H9 (cell line): ENCODE data around the gene NXN. TPM values are rescaled to one million over a fixed set of nuclear protein-coding genes. Genes with fewer than 3 reads are reported as not detected.
A peak's percentile ranks its signal among the peaks of the same experiment; 100 is the strongest.

Source experiments
- DNase-seq: peaks from one replicate; pipeline ENCODE4 v3.0.0-alpha.2; 2017
- H2AFZ ChIP-seq: one replicate; pipeline ENCODE4 v1.6.1; 2013; ENCODE audit warnings: mild to moderate bottlenecking, low read length, control low read depth, moderate library complexity
- H2AK5ac ChIP-seq: 2 replicates; pipeline ENCODE4 v1.6.1; 2013; ENCODE audit warnings: low read length, control low read depth, mixed read lengths; ENCODE audit not compliant: insufficient read length
- H2BK120ac ChIP-seq: one replicate; pipeline ENCODE4 v1.6.1; 2013; ENCODE audit warnings: low read depth, mild to moderate bottlenecking, low read length, control low read depth, inconsistent platforms; ENCODE audit not compliant: poor library complexity, severe bottlenecking
- H2BK12ac ChIP-seq: 2 replicates; pipeline ENCODE4 v1.6.1; 2013; ENCODE audit warnings: low read length, control low read depth, mixed read lengths, low read depth; ENCODE audit not compliant: insufficient read length
- H2BK15ac ChIP-seq: 2 replicates; pipeline ENCODE4 v1.6.1; 2013; ENCODE audit warnings: low read depth, low read length, control low read depth
- H2BK20ac ChIP-seq: one replicate; pipeline ENCODE4 v1.6.1; 2013; ENCODE audit warnings: low read depth, mild to moderate bottlenecking, low read length, control low read depth, inconsistent platforms; ENCODE audit not compliant: poor library complexity, severe bottlenecking
- H2BK5ac ChIP-seq: 2 replicates; pipeline ENCODE4 v1.6.1; 2013; ENCODE audit warnings: low read length, control low read depth, mixed read lengths; ENCODE audit not compliant: insufficient read length
- H3K14ac ChIP-seq: 2 replicates; pipeline ENCODE4 v1.6.1; 2013; ENCODE audit warnings: low read length, control low read depth; ENCODE audit not compliant: insufficient read depth
- H3K18ac ChIP-seq: 2 replicates; pipeline ENCODE4 v1.6.1; 2013; ENCODE audit warnings: low read depth, mild to moderate bottlenecking, mixed read lengths, low read length, control low read depth; ENCODE audit not compliant: insufficient read length
- H3K23ac ChIP-seq: 2 replicates; pipeline ENCODE4 v1.6.1; 2013; ENCODE audit warnings: low read length, control low read depth, mixed read lengths, low read depth; ENCODE audit not compliant: insufficient read length
- H3K23me2 ChIP-seq: 2 replicates; pipeline ENCODE4 v1.6.1; 2013; ENCODE audit warnings: low read depth, mild to moderate bottlenecking, mixed read lengths, low read length, control low read depth; ENCODE audit not compliant: insufficient read length, poor library complexity, severe bottlenecking
- H3K27ac ChIP-seq: 2 replicates; pipeline ENCODE4 v1.5.1; 2013; ENCODE audit warnings: low read length, control low read depth, mixed read lengths, low read depth; ENCODE audit not compliant: insufficient read length
- H3K27me3 ChIP-seq: 2 replicates; pipeline ENCODE4 v1.6.1; 2013; ENCODE audit warnings: low read length, control low read depth, inconsistent platforms; ENCODE audit not compliant: insufficient read depth
- H3K4ac ChIP-seq: 2 replicates; pipeline ENCODE4 v1.6.1; 2013; ENCODE audit warnings: low read depth, mild to moderate bottlenecking, control low read depth, inconsistent platforms, low read length, moderate library complexity
- H3K4me1 ChIP-seq: 2 replicates; pipeline ENCODE4 v1.6.1; 2013; ENCODE audit warnings: low read length, control low read depth, inconsistent platforms; ENCODE audit not compliant: insufficient read depth
- H3K4me2 ChIP-seq: 2 replicates; pipeline ENCODE4 v1.6.1; 2013; ENCODE audit warnings: low read length, control low read depth, mixed read lengths; ENCODE audit not compliant: insufficient read length, insufficient read depth
- H3K56ac ChIP-seq: 2 replicates; pipeline ENCODE4 v1.6.1; 2013; ENCODE audit warnings: low read depth, mild to moderate bottlenecking, mixed read lengths, low read length, control low read depth; ENCODE audit not compliant: insufficient read length
- H3K79me1 ChIP-seq: 2 replicates; pipeline ENCODE4 v1.6.1; 2013; ENCODE audit warnings: low read depth, mild to moderate bottlenecking, moderate library complexity, low read length, control low read depth, inconsistent platforms; ENCODE audit not compliant: insufficient read depth, poor library complexity, severe bottlenecking
- H3K79me2 ChIP-seq: 2 replicates; pipeline ENCODE4 v1.6.1; 2013; ENCODE audit warnings: low read length, control low read depth, inconsistent platforms; ENCODE audit not compliant: insufficient read depth
- H3K9ac ChIP-seq: 2 replicates; pipeline ENCODE4 v1.6.1; 2013; ENCODE audit warnings: low read length, control low read depth, mixed read lengths; ENCODE audit not compliant: insufficient read length; ENCODE audit errors: extremely low read depth
- H3K9me3 ChIP-seq: one replicate; pipeline ENCODE4 v1.6.1; 2013; ENCODE audit warnings: low read depth, low read length, inconsistent platforms; ENCODE audit not compliant: control insufficient read depth
- H3T11ph ChIP-seq: one replicate; pipeline ENCODE4 v1.6.1; 2013; ENCODE audit warnings: mild to moderate bottlenecking, low read length, control low read depth, inconsistent platforms
- H4K20me1 ChIP-seq: one replicate; pipeline ENCODE4 v1.6.1; 2013; ENCODE audit not compliant: control insufficient read depth, insufficient read length, insufficient read depth
- H4K5ac ChIP-seq: 2 replicates; pipeline ENCODE4 v1.6.1; 2013; ENCODE audit warnings: low read depth, mild to moderate bottlenecking, mixed read lengths, low read length, control low read depth; ENCODE audit not compliant: insufficient read length
- H4K8ac ChIP-seq: replicated peaks from 2 replicates; pipeline ENCODE4 v1.6.1; 2013; ENCODE audit warnings: low read length, control low read depth, mixed read lengths, low read depth; ENCODE audit not compliant: insufficient read length
- H4K91ac ChIP-seq: 2 replicates; pipeline ENCODE4 v1.6.1; 2013; ENCODE audit warnings: low read depth, mild to moderate bottlenecking, moderate library complexity, mixed read lengths, low read length, control low read depth; ENCODE audit not compliant: insufficient read length
- H3K27ac Mint-ChIP-seq, 3 experiments: 2 replicates in 2 of 3; 3 replicates in 1 of 3; pipeline ENCODE4 v1.8.0; 2020 to 2021; ENCODE audit warnings: mixed read lengths in 3 of 3, mild to moderate bottlenecking in 1 of 3, moderate library complexity in 1 of 3
- H3K27me3 Mint-ChIP-seq: 2 replicates; pipeline ENCODE4 v1.8.0; 2021; ENCODE audit warnings: low read depth, mild to moderate bottlenecking, moderate library complexity, mixed read lengths
- H3K36me3 Mint-ChIP-seq, 3 experiments: 2 replicates in 2 of 3; 3 replicates in 1 of 3; pipeline ENCODE4 v1.8.0; 2020 to 2021; ENCODE audit warnings: low read depth in 3 of 3, mixed read lengths in 3 of 3; ENCODE audit not compliant: insufficient read depth in 1 of 3
- H3K4me1 Mint-ChIP-seq, 2 experiments: 2 replicates each; pipeline ENCODE4 v1.8.0; 2020; ENCODE audit warnings: mixed read lengths in 2 of 2
- H3K4me3 Mint-ChIP-seq, 2 experiments: 2 replicates in 1 of 2; 3 replicates in 1 of 2; pipeline ENCODE4 v1.8.0; 2020 to 2021; ENCODE audit warnings: mild to moderate bottlenecking in 2 of 2, mixed read lengths in 2 of 2, moderate library complexity in 1 of 2
- H3K9me3 Mint-ChIP-seq, 2 experiments: 2 replicates in 1 of 2; 3 replicates in 1 of 2; pipeline ENCODE4 v1.8.0; 2020; ENCODE audit warnings: mild to moderate bottlenecking in 2 of 2, mixed read lengths in 2 of 2, moderate library complexity in 1 of 2
- CTCF ChIP-seq: fragments of 200-600 bp; sonication (generic); conservative IDR thresholded peaks from 3 replicates; pipeline ENCODE4 v1.8.0; 2021; ENCODE audit warnings: antibody characterized with exemption, mild to moderate bottlenecking
- WGBS: extraction: QIAGEN DNeasy Blood & Tissue Kit; methylation state at CpG from one replicate; pipeline ENCODE4 v1.1.7; 2013; ENCODE audit warnings: missing lambda C conversion rate, low lambda C conversion rate, mixed read lengths; ENCODE audit not compliant: insufficient read length; ENCODE audit errors: extremely low coverage; 5-methylcytosine and 5-hydroxymethylcytosine counted together
- total RNA-seq: library from RNA; stranded (reverse); gene quantifications from 2 replicates; pipeline ENCODE4 v1.2.1, GENCODE V29; 2021

Gene NXN
- total RNA-seq, 1 experiment from 2014 or later = 93.6 TPM

GRCh38 chr17:806781-807522, 172.6 kb downstream of the NXN start:
- Mint-ChIP-seq H3K27ac (peak overlapping the region; percentile 34 to 62 (median 38); a peak in 4 of 7 replicates), H3K4me3 (peak overlapping the region in 1 of 2 experiments; percentile 29; a peak in 2 of 5 replicates), H3K27me3 (no peaks in the 10 kb centered on the region), H3K36me3 (peaks cover 14 to 35% (median 32%) of the 10 kb centered on the region in 3 experiments), H3K9me3 (no peaks in the 10 kb centered on the region), H3K4me1 (peaks cover 0 to 3% of the 10 kb centered on the region in 2 experiments; a peak in 1 of 4 replicates)
- H2BK20ac ChIP-seq = no peak overlapping the region
- no peak overlapping the region for H3K9ac ChIP-seq
- DNase-seq = no peak
- H3T11ph ChIP-seq = no peak overlapping the region
- H4K5ac ChIP-seq = no peak overlapping the region
- H3K23me2 ChIP-seq = no peaks in the 10 kb centered on the region
- no peak overlapping the region for H3K14ac ChIP-seq
- H2BK5ac ChIP-seq = no peak overlapping the region
- H3K4me1 ChIP-seq = no peaks in the 10 kb centered on the region; the same call in 1 of the 2 replicates
- H3K23ac ChIP-seq = no peak overlapping the region
- H3K56ac ChIP-seq = no peak overlapping the region
- no peak overlapping the region for H4K91ac ChIP-seq
- H3K9me3 ChIP-seq = no peaks in the 10 kb centered on the region
- H3K27me3 ChIP-seq = no peaks in the 10 kb centered on the region
- H2BK15ac ChIP-seq = no peak overlapping the region
- no peak overlapping the region for H2BK12ac ChIP-seq
- H2BK120ac ChIP-seq = no peak overlapping the region
- H3K18ac ChIP-seq = no peak overlapping the region
- no peak for TF ChIP-seq CTCF
- no peaks in the 10 kb centered on the region for H4K20me1 ChIP-seq
- no peak overlapping the region for H3K4ac ChIP-seq
- H3K79me2 ChIP-seq = no peaks in the 10 kb centered on the region; the same call in 1 of the 2 replicates
- H2AFZ ChIP-seq = no peak overlapping the region
- H3K4me2 ChIP-seq = no peak overlapping the region
- WGBS = no CpG with 5 or more reads among the region's 33 CpGs
- no peak overlapping the region for H2AK5ac ChIP-seq
- H3K27ac ChIP-seq = no peak overlapping the region
- H4K8ac ChIP-seq = no peak overlapping the region
- no peaks in the 10 kb centered on the region for H3K79me1 ChIP-seq
